RPMI7951 (cell line): ENCODE results near the gene GNAS-AS1. TPM values are rescaled to one million over a fixed set of nuclear protein-coding genes. Genes with fewer than 3 reads are reported as not detected.
"Not testable (repeated sequence)": the region's sequence is repeated elsewhere in the genome, so short reads cannot be mapped to it uniquely, and the experiment has no call there.

Experiments
- DNase-seq: peaks from one replicate; pipeline ENCODE4 v3.0.0-alpha.2; 2012; ENCODE audit warnings: low read depth
- total RNA-seq: library from RNA; depleted of rRNA; stranded (reverse); fragments of >200 nt; shearing (Covaris generic); gene quantifications from 2 replicates; pipeline ENCODE4 v1.2.3, GENCODE V29; 2014

The GNAS-AS1 gene
- total RNA-seq, 1 experiment from 2014 or later, result 1.1 TPM

DNA sequence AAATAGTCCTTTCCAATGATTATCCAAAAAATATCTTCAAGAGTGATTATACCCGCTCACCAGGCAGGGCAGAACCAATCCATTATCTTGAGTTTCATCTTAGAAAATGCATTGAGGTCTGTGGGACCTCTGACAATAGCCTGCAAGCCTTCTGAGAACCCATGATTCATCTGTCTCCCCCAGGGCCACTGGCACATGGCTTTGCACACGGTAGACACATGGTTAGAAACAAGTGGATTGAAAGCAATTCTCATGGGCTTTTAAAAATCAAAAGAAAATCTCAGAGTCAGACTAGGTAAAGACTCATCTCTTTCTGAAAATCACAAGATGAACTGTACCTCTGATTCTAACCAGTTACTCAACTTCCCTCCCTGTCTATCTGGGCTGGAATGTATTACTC, 15.5 kb downstream of the GNAS-AS1 start:
- peak; percentile 85 for DNase-seq

DNA sequence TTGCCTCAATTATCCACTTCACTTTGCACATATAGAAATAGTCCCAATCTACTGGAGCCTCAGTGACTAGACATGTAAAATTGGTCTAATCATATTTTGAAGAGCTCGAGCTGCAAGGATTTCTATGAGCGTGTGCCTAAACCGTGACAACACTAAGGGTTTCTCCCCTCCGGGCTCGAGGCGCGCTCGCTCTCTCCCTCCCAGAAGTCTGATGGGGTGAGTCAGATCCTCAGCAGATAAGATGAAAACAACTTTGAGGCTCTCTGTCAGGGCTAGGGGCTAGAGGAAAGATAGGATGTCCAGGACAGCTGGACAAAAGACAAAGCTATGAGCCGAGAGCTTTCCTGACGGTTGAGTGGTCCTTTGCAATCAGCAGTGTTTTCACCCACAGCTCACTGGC, 16.8 kb downstream of the GNAS-AS1 start:
- DNase-seq, result peak; percentile 89

DNA sequence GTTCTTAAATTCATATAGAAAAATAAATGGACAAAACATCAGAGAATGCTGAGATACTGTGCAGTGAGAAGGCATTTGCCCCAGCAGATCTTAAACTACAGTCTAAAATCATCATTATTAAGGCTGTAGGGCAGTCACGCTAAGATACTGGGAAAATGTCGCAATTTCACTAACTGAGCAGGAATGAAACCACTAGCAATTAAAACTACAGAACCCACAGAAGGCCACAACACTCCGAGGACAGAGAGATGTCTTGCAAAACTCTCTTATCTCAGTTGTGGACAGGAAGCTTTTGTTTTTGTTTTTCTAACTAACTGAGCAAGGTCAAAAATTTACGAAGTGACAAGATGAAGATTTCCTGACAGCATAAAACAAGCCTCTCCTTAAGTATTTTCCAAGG, 18.2 kb downstream of the GNAS-AS1 start:
- peak; percentile 82 for DNase-seq

DNA sequence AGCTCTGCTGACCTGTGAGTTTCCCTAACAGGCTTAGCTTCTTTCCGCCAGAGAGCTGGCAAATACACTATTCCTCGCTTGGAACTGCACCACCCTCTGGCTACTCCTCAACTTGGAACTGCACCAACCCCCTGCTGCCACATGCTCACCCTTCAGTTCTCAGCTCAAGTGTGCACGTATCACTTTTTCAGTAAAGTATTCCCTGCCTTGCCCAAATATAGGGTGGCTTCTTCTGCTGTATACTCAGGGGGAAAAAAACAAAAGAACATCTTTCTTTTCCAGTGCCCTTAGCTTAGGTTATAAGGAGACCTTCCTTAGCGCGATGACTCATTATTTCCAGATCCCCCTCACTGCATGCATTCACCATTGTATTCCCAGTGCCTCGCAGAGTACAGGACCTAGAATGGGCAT, 21.2 kb downstream of the GNAS-AS1 start:
- peak; percentile 80 for DNase-seq

DNA sequence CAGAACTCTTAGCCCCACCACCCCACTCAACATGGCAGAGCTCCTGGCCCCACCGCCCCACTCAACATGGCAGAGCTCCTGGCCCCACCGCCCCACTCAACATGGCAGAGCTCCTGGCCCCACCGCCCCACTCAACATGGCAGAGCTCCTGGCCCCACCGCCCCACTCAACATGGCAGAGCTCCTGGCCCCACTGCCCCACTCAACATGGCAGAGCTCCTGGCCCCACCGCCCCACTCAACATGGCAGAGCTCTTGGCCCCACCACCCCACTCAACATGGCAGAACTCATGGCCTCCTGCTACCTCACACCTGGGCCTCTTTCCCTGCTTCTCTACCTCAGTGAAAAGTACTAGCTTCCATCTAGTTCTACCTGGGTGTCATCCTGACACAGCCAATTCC, 21.9 kb downstream of the GNAS-AS1 start:
- not testable (repeated sequence) for DNase-seq

DNA sequence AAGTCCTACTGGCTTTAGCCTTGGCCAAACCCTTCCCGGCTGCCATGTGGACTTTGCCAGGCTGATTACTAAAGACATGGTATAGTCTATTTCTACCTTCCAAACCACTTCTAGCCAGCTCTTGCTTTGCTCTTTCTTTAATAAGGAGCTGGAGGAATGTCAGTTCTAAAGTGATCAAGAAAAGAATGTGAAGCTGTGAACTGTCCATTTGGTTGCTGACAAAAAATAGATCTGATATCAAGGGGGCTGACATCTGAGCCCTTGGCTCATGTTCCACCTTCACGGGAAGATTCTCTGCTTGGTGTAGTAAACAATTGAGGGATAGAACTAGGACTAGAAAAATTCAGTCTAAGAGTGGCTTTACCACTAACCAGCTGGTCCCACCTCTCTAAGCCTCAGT, 22.6 kb downstream of the GNAS-AS1 start:
- DNase-seq, result no peak

DNA sequence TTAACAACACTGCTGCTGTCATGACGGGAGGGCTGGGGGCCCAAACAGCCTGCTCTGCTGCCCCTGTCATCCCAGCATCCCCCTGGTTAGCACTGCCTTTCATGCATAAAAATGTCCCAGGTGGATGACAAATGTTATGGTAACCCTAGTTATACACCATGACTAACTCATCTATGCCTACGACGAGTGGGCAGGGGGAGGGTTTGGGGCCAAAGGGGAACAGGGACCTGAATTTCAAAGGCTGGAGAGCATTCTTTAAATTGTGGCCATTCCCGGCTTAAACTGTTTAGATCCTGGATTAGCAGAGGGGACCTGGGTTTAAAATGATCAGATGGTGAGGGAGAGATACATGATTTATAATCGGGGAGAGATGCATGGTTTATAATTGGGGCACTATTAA, 24.4 kb downstream of the GNAS-AS1 start:
- no peak for DNase-seq

DNA sequence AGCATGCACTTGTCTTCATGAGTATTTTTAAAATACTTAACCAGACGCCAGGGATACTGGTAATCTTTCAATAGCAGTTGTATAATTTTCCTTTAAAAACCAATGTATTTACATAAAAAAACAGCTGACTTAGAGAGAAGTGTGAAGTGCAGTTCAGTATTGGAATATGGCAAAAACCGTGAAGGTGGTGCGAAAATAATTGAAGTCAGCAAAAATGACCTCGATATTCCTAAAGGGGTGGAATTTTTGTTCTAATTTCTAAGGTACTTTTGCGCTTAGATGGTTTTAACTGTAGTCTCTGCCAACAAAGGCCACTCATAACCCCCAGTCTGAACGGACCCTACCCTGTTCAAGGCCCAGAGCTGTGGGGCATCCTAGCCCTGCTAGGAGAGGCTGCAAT, 25.3 kb downstream of the GNAS-AS1 start:
- DNase-seq, result no peak

DNA sequence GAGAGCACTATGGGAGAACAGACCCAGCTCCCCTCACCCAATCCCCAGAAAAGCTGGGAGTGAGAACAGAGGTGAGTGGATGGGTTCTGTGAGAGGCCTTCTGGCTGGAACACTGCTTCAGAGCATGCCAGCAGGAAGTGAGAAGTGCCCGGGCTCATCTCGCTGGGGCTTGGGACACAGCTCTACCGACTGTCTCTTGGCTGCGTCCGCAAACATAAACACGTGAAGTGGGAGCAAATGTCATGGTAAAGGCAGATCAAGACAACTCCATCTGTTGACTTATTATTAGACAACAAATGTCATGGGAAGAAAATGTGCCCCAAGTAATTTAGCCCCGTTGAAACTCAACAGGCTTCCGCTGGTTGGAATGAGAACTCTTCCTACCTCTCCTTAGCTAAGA, 25.9 kb downstream of the GNAS-AS1 start:
- DNase-seq, result no peak

DNA sequence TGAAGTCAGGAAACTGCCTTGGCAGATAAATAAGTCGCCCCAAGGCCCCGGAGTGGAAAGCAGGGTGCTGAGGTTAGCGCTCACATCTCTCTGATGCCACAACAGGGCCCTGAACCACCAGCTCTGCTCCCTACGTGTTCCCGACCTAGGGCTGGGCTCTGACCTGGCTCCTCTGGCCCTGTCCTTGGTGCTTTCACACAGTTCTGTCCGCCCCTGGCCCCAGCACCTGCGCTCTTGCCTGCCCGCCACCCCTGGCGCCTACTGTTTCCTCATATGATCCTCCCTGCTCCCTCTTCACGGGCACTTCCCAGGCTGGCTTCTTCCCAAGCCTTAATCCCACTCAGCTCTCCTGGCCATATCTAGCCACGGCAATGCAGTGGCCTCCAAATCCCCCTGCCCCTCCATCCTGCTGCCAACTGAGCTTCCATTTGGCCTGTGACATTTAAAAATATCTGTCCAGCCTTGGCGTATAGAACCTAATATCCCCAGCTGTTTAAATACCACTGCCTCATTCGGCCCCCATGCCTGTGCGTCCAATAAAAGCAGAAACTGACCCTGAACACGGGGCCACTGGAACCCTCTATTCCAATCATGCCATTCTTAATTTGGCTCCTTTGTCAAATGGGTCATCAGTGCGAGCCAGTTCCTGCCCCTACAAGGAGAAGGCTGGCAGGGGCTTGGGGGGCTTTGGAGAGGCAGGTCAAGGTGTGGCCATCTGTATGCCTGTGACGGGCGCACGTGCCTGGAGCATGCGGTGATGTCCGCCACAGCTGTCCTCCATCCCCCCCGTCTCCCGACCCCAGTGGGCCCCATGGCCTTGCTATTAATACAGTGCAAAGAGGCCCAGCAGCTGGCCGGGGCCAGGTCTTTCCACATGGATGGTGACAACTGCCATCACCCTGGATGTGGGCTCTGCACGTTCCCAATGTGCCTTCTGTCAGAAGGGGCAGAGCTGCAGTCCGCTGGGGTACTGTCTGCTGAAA, 27.7 kb downstream of the GNAS-AS1 start:
- no peak for DNase-seq

DNA sequence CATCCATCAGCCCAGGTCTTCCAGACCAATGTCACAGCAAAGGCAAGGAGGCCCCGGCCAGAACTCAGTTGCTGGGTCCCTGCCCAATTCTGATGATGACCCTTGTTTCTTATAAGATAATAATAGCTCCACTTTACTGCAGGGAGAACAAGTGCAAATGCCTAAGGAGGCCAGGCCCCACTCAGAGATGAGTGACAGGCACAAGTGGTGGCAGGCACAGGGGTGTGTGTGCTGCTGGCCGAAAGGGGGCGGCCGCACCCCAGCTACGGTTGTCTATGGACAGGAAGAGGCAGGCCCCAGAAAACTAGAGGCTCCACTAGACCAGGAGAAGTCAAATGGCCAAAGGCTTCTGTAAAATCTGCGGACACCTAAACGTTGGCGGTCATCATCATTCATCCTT, 28.6 kb downstream of the GNAS-AS1 start:
- no peak for DNase-seq

DNA sequence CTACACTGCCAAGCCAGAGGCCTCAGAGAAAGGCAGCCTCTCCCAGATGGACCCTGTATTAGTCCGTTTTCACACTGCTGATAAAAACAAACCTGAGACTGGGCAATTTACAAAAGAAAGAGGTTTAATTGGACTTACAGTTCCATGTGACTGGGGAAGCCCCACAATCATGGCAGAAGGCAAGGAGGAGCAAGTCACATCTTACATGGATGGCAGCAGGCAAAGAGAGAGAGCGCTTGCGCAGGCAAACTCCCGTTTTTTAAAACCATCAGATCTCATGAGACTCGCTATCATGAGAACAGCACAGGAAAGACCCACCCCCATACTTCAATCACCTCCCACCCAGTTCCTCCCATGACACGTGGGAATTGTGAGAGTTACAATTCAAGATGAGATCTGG, 30.2 kb downstream of the GNAS-AS1 start:
- DNase-seq, result not testable (repeated sequence)

DNA sequence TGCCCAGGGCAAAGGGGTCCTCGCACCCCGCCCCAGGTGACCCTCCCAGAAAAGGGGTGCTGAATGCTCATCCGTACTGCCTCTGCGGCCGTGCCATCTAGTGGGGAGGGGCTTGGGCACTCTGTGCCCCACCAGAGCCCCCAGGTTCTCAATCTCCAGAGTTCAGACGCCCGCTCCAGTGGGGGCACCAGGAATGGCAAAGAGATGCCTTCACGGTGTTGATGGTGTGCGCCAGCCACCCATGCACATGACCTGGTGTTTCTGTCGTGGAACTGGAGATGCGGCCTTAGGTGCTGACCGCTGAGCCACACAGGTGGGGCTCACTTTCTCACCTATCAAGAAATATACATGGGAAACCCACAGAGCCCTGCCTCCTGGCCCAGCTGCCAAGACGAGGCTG, 30.8 kb downstream of the GNAS-AS1 start:
- no peak for DNase-seq

DNA sequence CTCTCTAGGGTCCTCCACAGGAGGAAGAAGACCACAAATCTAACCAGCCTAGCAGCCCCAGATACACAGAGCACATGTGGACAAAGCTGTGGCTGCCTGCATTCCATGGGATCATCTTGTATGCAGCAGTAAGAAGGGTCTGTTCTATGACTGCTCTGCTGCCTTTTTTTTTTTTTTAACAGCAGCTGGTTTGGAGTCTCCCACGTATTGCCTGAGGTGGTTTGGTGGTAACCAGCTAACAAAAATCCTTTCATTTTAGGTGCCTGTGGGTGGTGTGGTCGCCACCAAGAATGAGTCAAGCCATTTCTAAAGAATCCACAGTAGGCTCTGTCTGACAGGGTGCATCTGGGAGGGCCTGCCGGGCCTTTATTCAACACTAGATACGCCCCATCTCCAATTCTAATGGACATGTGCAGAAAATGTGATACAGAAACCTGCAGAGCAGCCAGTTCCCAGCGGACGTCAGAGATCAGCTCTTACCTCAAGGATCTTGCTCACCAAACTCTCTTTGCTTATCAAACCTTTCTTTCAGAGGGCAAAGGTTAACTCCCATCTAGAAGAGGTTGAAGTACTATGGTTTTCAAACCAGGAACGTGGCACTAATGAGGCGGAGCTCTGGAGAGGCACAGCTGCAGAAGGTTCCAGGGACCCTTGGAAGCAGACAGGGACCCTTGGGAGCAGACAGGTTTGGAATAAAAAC, 32.0 kb downstream of the GNAS-AS1 start:
- peak; percentile 100 for DNase-seq

DNA sequence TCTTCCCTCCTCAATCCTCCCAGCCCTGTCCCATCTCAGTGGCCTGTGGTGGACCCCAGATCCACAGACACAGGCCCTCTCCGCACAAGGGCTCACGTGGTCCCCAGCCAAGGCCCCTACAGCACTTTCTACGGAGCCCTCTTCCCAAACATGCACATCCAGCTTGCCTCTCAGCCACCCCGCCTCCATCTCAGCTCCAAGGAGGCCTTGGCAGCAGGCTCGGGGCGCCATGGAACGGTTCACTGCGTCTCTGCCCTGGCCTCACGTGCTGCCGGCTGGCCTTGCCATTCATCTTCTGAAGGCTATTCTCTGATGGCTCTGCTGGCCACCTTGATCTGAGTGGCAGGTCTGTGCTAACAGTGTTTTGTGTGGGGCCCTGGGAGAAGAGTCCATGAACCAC, 33.0 kb downstream of the GNAS-AS1 start:
- DNase-seq, result no peak

DNA sequence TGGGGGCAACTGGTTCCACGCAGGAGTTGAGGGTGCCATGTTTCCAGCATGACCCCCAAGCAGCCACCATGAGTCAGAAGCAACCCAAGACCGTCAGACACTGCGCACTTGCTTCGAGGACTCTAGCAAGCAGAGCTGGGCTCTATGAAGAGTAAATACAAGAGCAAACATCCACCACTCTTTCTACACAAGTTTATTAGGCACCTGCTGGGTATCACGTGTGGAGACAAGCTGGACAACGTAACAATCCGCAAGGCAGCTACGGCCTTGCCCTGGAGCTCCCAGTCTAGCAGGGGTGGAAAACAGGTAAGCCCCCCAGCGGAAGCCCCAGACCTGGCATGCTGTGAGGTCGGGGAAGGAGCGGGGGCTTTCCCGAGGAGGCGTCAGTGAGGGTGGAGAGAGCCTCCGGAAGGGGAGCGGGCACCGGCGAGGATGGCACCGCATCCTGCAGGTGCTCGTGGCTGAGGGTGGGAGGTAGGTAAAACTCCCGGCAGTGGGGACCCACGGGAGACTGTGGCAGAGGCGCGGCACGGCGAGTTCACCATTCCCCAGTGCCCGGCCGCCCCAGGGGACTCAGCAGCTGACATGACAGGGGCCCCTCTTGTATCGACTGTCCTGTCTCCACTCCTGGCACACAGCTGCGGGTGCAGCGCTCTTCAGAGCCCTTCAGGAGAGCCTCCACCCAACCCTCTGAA, 33.6 kb downstream of the GNAS-AS1 start:
- DNase-seq, result no peak

DNA sequence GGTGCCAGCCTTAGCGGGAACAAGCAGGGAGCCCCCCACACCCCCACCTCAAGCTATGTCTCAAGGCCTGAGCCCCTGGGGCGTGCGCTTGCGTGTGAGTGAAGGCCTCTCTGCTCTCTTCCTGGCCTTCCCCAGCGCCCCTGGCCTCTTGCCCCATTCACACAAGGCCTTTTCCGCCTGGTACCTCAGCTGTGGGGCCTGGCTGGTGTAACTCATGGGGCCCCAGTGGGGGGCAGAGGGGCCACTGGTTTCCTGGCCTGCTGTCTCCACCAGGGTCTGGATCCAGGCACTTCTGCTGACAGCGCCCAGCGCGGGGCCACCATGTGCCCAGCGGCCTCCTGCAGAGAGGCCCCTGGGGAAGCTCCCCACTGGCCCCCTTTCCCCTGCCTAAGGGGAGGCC, 34.7 kb downstream of the GNAS-AS1 start:
- no peak for DNase-seq

DNA sequence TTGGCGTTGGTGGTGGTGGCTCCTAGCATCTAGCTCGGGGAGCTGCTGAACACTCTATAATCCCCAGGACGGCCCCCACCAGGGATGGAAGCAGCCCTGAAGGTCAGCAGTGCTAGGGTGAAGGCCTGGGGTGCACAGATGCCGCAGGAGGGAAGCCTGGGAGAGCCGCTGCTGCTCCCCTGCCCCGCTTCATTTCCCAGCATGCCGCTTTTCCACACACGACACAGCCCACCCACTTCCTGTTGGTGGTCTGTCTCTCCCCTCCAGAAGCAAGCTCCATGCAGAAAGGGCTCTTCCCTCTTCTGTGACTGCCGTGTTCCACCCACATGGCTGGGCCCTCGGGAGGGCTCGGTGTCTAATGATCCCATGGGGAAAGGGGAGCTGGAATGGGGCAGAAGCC, 35.3 kb downstream of the GNAS-AS1 start:
- DNase-seq, result no peak

DNA sequence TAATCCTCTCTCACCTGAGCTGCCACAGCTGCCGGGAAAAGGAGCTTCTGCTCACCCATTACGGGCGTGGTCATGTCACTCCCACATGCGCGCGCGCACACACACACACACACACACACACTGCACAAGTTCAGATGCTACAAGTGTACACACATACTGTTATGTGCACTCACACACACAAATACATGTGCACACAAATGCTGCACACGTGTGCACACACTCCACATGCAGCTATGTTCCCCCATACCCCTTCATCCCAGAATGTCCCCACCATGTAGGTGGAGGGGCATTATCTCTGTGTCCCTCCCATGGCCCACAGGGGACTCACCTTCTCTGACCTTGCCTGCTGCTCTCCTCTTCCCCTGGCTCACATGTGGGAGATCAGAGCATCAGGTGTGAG, 37.3 kb downstream of the GNAS-AS1 start:
- no peak for DNase-seq

DNA sequence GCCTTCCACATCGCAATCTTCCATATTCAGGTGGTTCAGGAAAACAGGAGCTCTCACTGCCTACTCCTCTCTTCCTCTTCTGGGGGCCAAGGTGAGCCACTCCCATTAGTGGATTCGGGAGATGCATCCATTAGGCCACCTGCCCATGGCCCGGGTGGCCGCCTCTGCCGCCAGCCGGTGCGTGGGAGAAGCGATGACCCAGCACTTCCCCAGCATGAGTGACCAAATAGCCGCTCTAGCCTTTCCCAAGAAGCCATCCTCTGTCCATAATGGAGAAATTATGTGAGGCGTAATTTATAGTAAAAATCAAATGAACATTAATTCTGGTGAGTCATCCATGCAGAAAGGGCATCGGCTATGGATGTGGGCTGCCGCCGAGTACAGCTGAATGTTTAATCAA, 39.4 kb downstream of the GNAS-AS1 start:
- DNase-seq, result peak; percentile 52

DNA sequence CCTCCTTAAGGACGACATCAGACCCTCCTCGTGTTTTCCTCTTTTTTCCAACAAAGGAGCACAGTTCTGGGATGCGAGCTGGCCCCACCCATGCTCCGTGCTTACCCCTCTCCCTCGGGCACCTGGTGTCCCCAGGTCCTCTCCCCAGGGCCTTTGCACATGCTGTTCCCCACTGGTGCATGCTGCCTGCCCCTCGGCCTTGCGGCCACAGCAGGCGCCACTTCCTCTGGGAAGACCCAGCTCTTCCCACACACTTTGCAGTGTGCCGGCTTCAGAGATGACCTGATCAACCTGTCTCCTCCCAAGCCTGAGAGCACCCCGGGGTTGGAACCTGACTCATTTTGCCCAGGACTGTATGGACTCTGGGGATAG, 39.8 kb downstream of the GNAS-AS1 start:
- peak; percentile 30 for DNase-seq

DNA sequence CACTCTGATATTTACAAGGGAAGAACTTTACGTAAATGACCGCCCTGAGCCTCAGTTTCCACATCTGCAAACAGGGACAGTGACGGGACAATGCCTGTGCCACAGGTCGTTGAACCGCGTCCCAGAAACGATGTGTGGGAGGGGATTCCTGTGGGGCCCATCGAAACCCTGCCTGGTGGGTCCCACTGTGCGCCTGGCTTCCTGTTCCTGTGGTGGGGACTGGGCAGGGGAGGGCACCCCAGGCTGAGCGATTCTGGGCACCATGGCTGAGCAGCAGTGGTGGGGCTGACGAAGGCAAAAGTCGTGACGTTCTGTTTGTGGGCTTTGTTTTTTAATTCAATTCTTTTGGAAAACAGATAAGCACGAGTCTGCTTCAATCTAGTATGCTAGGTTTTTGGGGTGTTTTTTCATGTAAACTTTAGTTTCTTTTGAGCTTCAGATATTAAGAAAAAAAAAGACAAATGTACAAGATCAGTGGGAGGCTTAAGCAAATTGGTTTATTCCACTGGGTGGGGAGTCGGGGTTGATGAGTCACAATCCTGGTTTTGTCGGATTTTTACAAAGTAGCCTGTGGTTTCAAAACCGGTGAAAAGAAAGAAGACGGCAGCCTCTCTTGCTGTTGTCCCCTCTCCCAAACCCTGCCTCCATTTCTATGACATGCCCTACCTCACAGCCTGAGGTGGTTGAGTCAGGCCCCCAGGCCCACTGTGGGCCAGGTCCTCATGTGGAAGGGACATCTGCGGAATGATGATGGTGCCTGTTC, 40.4 kb downstream of the GNAS-AS1 start:
- peak; percentile 80 for DNase-seq
